HS-27A (cell line): Measurements from ENCODE around the gene TBX2.
"Not testable (repeated sequence)": the region's sequence is repeated elsewhere in the genome, so short reads cannot be mapped to it uniquely, and the experiment has no call there.

Experiments
- DNase-seq: peaks from one replicate; pipeline ENCODE4 v3.0.0-alpha.2; 2012; ENCODE audit warnings: low read depth, missing footprints

Gene TBX2

DNA sequence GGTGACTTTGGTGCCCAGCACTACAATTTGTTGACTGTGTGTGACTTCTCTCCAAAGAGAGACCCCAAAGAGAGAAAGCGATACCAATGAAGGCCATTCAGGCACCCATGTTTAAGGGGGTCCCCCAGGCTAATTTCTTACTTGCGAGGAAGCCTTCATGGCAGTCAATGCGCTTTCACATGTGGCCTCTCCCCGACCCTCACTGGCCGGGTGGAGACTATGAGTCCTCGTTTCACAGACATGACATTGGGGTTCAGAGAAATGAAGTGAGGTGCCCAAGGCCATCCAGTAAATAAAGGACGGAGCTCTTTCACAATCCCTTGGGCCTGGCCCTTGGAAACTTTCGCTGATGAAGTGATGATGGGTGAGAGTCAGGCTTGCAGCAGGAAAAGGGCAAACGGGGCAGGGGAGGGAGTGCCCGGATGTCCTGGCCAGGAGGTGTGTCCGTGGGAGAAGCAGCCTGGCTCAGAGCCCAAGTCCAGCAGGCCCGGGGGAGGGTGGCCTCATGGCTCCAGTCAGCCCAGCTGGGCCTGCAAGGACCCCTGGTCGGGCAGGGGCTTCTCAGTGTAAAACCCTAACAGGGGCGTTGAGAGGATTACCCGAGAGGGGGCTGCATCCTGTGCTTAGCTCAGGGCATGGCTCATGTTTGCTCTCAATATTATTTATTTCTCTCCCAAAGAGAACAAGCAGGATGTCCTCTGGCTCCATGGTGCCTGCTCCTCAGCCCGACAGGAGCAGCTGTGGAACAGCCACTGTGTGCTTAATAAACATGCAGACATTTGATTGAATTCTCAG, 14.7 kb downstream of the TBX2 start:
- DNase-seq, result no peak

DNA sequence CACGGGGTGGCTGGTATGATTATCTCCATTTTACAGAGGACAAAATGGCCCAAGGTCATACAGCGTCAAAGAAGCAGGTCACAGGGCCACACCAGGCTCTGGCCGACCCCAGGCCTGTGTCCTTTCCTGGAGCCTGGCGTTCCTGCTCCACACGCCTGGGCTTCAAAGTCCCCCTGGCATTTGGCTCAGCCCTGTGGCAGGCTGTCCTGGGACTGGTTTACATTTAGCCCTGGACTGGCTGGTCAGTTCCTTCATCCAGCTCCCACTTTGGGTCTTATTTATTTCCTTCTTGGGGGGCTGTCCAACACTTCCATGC, 15.3 kb downstream of the TBX2 start:
- no peak for DNase-seq

DNA sequence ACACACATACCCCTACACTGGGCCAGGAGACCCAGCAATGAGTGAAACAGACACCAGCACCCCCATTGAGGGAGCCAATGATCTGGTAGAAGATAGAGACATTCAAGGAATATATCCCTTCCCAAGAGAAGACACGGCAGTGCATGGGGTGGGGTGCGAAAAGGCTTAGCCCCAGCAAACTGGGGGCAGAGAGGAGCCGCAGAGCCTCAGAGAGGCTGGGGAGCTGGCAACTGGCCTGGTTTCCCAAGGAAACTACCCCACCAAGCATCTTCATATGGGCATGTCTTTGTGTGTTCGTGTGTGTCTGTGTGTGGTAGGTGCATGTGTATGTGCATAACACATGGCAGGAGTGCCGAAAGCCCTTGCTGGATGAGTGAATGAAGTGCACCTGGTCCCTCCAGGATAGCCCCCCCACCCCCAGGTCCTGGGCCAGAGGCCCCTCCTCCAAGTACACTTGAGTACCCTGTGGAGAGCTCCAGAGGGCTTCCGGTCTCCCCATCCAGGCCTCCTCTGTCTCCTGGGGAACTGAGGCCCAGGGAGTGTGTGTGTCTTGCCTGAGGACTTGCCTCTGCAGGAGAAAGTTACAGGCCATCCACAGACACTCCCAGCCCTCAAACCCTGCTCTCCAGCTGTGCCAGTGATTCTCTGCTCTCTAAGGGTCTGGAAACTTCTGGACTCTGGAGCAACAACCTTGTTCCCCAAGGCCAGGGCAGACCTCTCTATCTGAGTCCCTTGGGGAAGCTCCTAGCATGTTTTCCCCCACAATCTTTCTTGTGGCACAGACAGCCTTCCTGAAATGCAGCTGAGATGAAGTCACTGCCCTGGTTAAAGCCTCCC, 15.9 kb downstream of the TBX2 start:
- DNase-seq, result no peak

DNA sequence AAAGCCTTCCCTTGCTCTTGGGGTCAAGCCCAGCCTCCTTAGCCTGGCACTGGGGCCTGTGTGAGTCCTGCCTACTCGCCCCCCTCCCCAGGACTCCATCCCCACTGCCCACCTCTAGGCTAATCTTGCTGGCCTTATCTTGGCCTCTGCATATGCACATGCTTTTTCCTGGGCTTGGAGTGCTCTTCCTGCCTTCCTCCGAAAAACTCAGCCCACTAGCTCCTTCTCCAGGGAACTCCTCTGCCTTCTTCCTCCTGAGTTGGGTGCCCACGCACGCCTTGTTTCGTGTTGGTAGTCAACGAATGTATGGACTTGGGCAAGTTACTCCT, 16.5 kb downstream of the TBX2 start:
- no peak for DNase-seq

DNA sequence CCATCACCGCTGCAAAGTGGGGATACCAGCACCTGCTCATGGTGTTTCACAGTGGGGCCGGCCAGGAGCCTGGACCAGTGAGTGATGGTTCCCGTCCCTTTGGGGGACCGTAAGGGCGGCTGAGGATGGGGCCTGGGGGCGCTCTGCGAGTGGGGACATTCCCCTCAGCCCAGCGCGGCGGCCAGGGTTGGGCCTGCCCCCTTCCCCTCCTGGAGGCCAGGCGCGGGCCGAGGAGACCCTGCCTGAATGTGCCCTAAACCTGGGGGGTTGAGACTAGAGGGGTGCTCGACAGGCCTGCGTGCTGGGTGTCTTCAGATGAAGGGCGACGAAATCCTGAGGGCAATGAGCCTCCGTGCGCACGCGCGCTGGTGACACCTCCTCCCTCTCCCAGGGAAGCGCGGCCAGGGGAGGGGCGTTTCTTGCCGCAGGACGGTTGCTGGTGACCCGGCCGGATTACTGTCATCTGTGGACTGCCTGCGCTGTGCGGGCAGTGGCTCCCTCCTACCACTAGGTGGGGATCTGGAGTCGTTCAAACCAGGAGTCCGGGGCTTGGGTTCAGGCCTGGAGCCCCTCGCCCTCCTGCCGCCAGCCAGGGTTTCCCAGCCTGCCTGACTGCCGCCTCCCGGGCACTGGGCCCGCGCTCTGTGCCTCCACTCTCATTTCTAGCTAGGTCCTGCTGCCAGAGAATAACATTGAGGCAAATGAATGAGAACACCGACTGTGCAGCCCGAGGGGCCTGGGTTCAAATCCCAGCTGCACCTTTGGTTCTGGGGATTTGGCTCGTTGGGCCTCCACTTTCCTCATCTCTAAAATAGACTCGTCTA, 17.1 kb downstream of the TBX2 start:
- DNase-seq, result no peak

DNA sequence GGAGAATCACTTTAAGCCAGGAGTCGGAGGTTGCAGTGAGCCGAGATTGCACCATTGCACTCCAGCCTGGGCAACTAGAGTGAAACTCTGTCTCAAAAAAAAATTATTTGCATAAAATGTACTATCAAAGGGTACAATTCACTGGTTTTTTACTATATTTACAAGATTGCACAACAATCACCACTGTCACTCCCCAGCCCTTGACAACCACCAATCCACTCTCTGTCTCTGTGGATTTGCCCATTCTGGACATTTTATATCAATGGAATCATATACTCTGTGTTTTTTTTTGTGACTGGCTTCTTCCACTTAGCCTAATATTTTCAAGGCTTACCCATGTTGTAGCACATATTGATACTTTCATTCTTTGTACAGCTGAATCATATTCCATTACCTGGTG, 18.8 kb downstream of the TBX2 start:
- no peak for DNase-seq

DNA sequence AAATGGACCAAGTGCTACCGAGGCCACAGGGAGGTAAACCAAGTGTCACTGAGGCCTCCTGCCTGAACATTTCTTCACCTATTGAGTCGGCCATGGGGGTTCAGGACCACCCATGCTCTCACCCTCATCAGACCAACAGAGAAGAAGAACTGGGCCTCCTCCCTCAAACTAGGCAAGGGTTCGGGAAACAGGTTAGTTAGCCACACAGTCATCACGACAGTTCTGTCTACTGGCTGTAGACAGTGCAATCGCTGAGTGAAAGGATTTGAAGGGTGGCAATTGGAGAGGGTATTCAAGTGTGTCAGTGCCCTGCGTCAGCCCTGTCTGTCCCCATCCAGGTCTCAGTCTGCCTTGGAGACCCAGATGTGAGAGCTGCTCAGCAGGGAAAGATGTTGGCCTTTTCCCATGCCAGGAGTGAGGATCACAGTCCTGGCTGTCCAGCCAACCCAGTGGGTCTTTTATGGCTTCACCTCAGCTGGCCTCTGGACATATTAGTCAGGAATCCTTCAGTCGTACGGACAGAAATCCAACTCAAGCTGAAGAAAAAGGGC, 19.9 kb downstream of the TBX2 start:
- DNase-seq, result no peak

DNA sequence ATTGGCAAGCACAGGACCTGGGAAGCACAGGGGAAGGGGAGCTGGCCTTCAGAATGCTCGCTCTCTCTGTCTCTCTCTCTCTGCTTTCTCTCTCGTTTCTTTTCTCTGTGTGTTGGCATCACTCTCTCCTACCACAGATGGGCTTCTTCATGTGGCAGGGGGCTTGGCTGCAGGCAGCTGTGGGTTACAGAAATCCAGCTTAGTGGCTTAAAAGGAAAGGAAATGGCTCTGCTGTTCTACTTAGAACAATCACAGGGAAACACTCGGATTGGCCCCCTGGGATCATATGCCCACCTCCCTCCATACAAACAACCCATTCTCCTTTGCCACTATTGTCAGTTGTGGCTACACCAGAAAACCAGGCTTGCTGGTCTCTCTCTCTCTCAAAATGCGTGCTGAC, 20.4 kb downstream of the TBX2 start:
- DNase-seq, result no peak

DNA sequence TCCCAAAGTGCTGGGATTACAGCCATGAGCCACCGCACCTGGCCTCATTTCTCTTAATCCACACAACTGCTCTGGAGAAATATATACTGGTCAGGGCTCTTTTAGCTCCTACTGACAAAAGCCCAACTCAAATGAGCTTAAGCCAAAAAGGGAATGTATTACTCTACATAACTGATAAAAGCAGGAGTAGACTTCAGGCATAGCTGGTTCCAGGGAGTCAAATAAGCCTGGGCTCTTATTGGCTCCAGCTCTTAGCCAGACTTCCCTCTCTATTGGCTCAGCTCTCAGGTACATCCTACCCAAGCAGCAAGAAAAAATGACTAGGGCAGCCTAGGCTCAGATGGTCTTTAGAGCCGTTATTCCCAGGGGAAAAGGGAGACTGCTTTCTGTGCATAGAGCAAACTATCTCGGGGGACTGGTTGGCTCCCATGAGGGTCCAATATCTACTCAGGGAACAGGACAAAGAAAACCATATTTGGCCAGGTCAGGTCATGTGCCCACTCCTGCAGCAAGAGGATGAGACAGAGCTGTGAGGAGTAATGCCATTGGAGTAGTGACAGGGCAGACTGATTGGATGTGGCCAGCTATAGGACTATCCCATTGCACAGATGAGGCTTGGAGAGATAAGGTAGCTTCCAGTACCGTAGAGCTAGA, 21.2 kb downstream of the TBX2 start:
- no peak for DNase-seq

DNA sequence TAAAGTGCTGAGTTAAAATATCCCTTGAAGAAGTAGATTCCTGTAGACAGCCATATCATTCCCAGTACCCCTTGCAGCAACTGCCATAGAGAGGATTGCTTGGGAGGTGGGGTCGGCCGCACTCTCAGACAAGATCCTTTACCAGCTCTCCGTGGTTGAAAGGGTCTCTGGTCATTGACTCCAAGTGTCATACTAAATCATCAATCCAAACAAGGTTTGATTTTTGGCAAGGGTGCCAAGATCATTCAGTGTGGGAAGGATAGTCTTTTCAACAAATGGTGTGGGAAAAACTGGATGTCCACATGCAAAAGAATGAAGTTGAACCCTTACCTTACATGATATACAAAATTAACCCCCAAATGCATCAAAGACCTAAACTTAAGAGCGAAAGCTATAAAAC, 21.8 kb downstream of the TBX2 start:
- DNase-seq, result no peak

DNA sequence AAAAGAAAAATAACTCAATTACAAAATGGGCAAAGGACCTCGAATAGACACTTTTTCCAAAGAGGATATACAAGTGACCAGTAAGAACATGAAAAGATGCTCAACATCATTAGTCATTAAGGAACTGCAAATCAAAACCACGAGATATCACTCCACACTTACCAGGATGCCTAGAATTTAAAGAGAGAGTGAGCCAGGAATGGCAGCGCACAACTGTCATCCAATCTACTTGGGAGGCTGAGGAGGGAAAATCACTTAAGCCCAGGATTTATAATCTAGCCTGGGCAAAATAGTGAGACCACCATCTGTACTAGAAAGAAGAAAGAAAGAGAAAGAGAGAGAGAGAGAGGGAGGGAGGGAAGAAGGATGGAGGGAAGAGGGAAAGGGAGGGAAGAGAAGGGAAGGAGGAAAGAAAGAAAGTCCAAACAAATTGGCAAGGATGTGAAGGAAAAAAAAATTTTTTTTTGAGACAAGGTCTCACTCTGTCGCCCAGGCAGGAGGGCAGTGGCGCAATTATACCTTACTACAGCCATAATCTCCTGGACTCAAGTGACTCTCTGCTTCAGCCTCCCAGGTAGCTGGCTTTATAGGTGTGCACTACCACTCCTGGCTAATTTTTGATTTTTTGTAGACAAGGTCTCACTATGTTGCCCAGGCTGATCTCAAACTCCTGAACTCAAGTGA, 22.6 kb downstream of the TBX2 start:
- DNase-seq, result no peak

DNA sequence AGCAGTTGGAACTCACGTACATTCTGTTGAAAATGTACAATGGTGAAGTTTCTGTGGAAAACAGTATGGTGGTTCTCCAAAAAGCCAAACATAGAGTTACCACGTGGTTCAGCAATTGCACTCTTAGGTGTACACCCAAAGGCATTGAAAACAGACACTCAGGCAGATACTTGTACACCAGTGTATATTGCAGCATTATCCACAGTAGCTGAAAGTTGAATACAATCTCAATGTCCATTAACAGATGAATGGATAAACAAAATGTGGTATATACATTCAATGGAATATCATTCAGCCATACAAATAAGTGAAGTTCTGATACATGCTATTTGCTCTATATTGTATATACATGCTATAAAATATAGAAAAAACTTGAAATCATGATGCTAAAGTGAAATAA, 23.2 kb downstream of the TBX2 start:
- no peak for DNase-seq

DNA sequence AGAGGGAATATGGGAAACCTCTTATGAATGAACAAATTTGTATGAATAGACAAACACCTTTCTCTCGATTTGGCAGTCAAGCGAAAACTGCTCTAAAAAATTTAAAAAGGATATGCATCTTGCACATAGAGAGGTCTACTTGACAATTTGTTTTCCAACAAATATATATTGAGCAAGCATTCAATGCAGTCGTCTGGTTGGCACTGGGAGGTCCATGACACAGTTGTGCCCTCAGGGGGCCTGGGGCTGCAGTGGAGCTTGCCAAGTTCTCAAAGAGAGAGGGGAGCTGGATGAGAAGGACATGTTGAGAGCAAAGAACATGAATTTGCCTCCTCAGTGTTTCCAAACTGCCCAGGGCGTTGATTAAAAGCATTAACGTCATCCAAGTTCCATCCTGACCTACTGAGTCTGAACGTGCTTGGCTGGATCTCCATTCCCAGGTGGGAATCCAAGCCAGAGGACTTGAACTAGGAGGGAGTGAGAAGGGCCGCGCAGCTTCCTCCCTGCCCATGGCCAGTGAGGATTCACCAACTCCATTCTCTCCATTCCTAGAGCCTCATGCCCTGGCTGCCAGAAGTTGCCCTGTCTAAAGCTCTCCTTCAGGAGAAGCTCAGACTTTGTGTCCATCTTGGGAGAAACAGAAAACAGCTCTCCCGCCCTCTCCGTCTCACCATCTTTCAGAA, 24.5 kb downstream of the TBX2 start:
- DNase-seq, result no peak

DNA sequence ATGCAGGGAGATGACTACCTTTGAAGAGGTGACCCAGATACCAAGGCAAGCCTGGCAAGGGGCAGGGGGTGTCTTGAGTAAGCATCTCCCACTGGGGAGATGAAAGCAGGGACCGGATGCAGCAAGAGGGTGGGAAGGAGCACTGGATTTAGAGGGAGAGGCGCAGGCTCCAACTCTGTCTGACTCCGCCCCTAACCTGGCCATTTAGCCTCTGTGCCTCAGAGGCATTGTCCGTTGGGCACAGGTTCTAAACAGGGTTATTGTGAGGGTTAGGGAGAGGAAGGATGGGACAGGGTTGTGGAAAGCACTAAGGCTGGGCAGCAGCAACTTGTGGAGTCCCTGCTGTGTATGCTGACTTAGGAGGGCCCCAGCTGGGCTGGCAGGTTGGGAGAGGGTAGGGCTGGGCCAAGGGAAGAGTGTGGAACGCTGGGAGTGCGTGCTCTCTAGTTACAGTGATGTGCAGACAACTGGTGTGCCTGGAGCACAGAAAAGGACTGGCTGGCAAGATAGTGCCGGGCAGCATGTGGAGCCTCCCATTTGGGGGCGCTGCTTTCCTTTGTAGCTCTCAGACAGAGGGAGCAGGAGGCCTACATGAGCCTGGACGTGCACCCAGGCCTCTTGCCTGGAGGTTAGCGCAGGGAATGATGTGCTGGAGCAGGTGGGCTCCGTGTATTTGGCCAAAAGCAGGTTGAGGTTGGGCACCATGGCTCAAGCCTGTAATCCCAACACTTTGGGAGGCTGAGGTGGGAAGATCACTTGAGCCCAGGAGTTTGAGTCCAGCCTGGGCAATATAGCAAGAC, 26.2 kb downstream of the TBX2 start:
- DNase-seq, result no peak

DNA sequence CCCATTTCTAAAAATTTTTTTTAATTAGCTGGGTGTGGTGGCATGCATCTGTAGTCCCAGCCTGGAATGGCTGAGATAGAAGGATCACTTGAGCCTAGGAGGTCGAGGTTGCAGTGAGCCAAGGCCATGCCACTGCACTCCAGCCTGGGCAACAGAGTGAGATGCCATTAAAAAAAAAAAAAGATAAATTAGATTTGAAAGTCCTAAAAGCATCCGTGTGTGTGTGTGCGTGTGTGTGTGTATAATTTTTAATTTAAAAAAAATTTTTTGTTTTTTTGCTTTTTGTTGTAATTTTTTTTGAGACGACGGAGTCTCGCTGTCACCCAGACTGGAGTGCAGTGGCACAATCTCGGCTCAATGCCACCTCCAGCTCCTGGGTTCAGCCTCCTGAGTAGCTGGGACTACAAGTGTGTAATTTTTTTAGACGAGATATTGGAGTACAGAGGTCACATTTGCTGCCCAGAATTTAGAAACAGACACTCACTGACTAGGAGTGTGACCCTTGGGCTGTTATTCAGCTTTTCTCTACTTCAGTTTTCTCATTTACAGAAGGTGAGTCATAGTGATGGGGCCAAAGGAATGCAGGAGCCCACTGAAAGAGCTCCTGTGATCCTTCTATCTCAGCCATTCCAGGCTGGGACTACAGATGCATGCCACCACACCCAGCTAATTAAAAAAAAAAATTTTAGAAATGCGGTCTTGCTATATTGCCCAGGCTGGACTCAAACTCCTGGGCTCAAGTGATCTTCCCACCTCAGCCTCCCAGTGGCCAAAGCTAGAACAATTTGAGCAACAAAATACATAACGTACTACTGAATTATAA, 27.1 kb downstream of the TBX2 start:
- DNase-seq, result no peak

DNA sequence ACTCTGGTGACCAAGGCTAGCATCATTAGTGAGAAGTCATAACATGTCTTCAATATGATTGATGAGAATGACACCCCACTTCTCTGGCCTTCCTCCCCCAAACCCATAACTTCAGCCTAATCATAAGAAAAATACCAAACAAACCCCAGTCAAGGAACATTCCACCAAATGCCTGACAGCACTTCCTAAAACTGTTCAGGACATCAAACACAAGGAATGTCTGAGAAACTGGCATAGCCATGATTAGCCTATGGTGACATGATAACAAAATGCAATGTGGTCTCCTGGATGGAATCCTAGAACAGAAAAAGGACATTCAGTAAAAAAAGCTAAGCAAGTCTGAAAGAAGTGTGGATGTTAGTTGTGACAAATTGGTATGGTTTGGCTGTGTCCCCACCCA, 27.9 kb downstream of the TBX2 start:
- no peak for DNase-seq

DNA sequence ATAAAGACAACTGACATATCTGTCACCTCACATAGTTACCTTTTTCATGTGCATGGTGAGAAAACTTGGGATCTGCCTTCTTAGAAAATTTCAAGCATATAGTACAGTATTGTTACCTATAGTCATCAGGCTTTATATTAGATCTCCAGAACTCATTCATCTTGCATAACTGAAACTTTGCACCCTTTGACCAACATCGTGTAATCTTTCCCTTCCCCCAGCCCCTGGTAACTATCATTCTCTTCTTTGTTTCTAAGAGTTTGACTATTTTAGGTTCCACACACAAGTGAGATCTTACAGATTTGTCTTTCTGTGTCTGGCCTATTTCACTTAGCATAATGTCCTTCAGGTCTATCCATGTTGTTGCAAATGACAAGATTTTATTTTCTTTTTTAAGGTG, 29.6 kb downstream of the TBX2 start:
- DNase-seq, result no peak

DNA sequence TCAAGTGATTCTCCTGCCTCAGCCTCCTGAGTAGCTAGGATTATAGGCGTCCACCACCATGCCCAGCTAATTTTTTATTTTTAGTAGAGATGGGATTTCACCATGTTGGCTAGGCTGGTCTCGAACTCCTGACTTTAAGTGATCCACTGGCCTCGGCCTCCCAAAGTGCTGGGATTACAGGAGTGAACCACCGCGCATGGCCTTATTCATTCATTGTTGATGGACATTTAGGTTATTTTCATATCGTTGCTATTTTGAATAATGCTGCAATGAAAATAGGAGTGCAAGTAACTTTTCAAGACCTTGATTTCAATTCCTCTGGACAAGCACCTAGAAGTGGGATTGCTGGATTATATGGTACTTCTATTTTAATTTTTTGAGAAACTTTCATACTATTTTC, 30.2 kb downstream of the TBX2 start:
- DNase-seq, result not testable (repeated sequence)
